HepG2 (cell line): ENCODE measurements around the gene ATP6V0D1. TPM values are rescaled to one million over a fixed set of nuclear protein-coding genes. Genes with fewer than 3 reads are reported as not detected.

Source experiments
- EEA1 ChIP-seq: sonication (generic); formaldehyde crosslinking; IDR thresholded peaks from 2 replicates; pipeline ENCODE4 v1.5.1; 2020; ENCODE audit warnings: mild to moderate bottlenecking, missing genetic modification reagents, borderline replicate concordance
- GTF2F1 ChIP-seq: fragments of 150-350 bp; IDR thresholded peaks from 2 replicates; pipeline ENCODE4 v1.6.1; 2014; ENCODE audit warnings: low read length
- HES4 ChIP-seq: sonication (generic); formaldehyde crosslinking; IDR thresholded peaks from 2 replicates; pipeline ENCODE4 v1.9.0; 2021; ENCODE audit warnings: mild to moderate bottlenecking, missing genetic modification reagents, borderline replicate concordance
- HOXD1 ChIP-seq: sonication (generic); formaldehyde crosslinking; IDR thresholded peaks from 2 replicates; pipeline ENCODE4 v1.5.0; 2020; ENCODE audit warnings: missing genetic modification reagents
- MIER3 ChIP-seq: IDR thresholded peaks from 2 replicates; pipeline ENCODE4 v1.6.1; 2016; ENCODE audit warnings: missing compliant biosample characterization, borderline replicate concordance
- PRDM10 ChIP-seq: sonication (generic); formaldehyde crosslinking; IDR thresholded peaks from 2 replicates; pipeline ENCODE4 v1.4.0; 2020; ENCODE audit warnings: low read depth, missing genetic modification reagents
- REST ChIP-seq, 2 experiments: IDR thresholded peaks; 2 replicates each; pipeline ENCODE4 v1.6.1; 2011 to 2012; ENCODE audit warnings: low read length in 2 of 2, borderline replicate concordance in 1 of 2, low read depth in 1 of 2, mild to moderate bottlenecking in 1 of 2, moderate library complexity in 1 of 2
- TAF1 ChIP-seq: sonication (generic); formaldehyde crosslinking; IDR thresholded peaks from 2 replicates; pipeline ENCODE4 v1.4.0; 2020; ENCODE audit warnings: missing genetic modification reagents
- TCF7L2 ChIP-seq: IDR thresholded peaks from 2 replicates; pipeline ENCODE4 v1.6.1; 2011; ENCODE audit warnings: mild to moderate bottlenecking, low read depth, low read length, moderate library complexity
- ZBTB49 ChIP-seq: sonication (generic); formaldehyde crosslinking; IDR thresholded peaks from 2 replicates; pipeline ENCODE4 v1.4.0; 2020; ENCODE audit warnings: missing genetic modification reagents, borderline replicate concordance
- ZFP91 ChIP-seq: sonication (generic); formaldehyde crosslinking; IDR thresholded peaks from 2 replicates; pipeline ENCODE4 v1.9.0; 2022; ENCODE audit warnings: missing genetic modification reagents, mild to moderate bottlenecking, borderline replicate concordance
- ZNF329 ChIP-seq: sonication (generic); formaldehyde crosslinking; IDR thresholded peaks from 2 replicates; pipeline ENCODE4 v1.9.0; 2021; ENCODE audit warnings: low read depth, mild to moderate bottlenecking, missing genetic modification reagents
- ZNF331 ChIP-seq: sonication (generic); formaldehyde crosslinking; IDR thresholded peaks from 2 replicates; pipeline ENCODE4 v1.4.0; 2020; ENCODE audit warnings: missing genetic modification reagents
- ZNF383 ChIP-seq: sonication (generic); formaldehyde crosslinking; IDR thresholded peaks from 2 replicates; pipeline ENCODE4 v1.4.0; 2020; ENCODE audit warnings: missing genetic modification reagents, mild to moderate bottlenecking, borderline replicate concordance
- ZNF430 ChIP-seq: sonication (generic); formaldehyde crosslinking; IDR thresholded peaks from 2 replicates; pipeline ENCODE4 v1.9.0; 2021; ENCODE audit warnings: mild to moderate bottlenecking, missing genetic modification reagents
- ZNF546 ChIP-seq: sonication (generic); formaldehyde crosslinking; conservative IDR thresholded peaks from 2 replicates; pipeline ENCODE4 v1.8.1; 2023; ENCODE audit warnings: mild to moderate bottlenecking, missing genetic modification reagents
- ZNF652 ChIP-seq: IDR thresholded peaks from 2 replicates; pipeline ENCODE4 v1.6.1; 2016; ENCODE audit warnings: low read depth, borderline replicate concordance
- ZSCAN31 ChIP-seq: sonication (generic); formaldehyde crosslinking; IDR thresholded peaks from 2 replicates; pipeline ENCODE4 v1.5.0; 2020; ENCODE audit warnings: low read depth, mild to moderate bottlenecking, missing genetic modification reagents
- polyA plus RNA-seq, 8 experiments: library from polyadenylated mRNA; depleted of rRNA in 3 of 8; stranded (reverse) in 7 of 8; unstranded in 1 of 8; fragments of >200 nt; fragmentation: Illumina TruSeq in 4 of 8; extraction: Trizol in 4 of 8; gene quantifications; 2 replicates each; pipeline versions ENCODE4 v1.2.1 to v1.2.3, GENCODE V29; 2011 to 2016; ENCODE audit warnings: low read depth in 4 of 8, missing spikeins in 1 of 8, mixed read lengths in 1 of 8; ENCODE audit not compliant: insufficient read depth in 1 of 8
- total RNA-seq, 5 experiments: library from RNA; depleted of rRNA; stranded (reverse); fragments of >200 nt; fragmentation: Illumina TruSeq; extraction: Trizol; gene quantifications; 2 replicates each; pipeline ENCODE4 v1.2.3, GENCODE V29; 2016; ENCODE audit warnings: low read depth in 1 of 5

ATP6V0D1 gene
- total and polyA plus RNA-seq, 2 of the 13 experiments (the other 11 are each of a cell fraction or from before 2014, with no cell fraction given) = 51.1 to 61.3 TPM

GRCh38 chr16:67521095-67521804 is 40.3 kb upstream of the ATP6V0D1 start (continued):
- TF ChIP-seq ZNF329 (CRISPR knock-in tag) = no peak
- no peak for TF ChIP-seq REST (IDR thresholded peaks at IDR 0.05; ENCODE audit: borderline replicate concordance in 1 of 2, low read depth in 1 of 2, low read length in 2 of 2)
- no peak for TF ChIP-seq TCF7L2
- no peak for TF ChIP-seq GTF2F1
- TF ChIP-seq ZBTB49 = no peak
- TF ChIP-seq PRDM10 (CRISPR knock-in tag) = no peak
- TF ChIP-seq ZSCAN31 (CRISPR knock-in tag) = peak; percentile 43; the same call in 1 of the 2 replicates
- TF ChIP-seq ZNF430 (CRISPR knock-in tag) = no peak
- no peak for TF ChIP-seq ZNF652 (CRISPR knock-in tag)
- no peak for TF ChIP-seq MIER3 (CRISPR knock-in tag)
- TF ChIP-seq ZFP91 (CRISPR knock-in tag) = peak; percentile 87
- peak; percentile 61; the same call in 1 of the 2 replicates for TF ChIP-seq EEA1 (CRISPR knock-in tag)
- TF ChIP-seq HOXD1 = no peak
- peak; percentile 47; the same call in 1 of the 2 replicates for TF ChIP-seq TAF1 (CRISPR knock-in tag)
- no peak for TF ChIP-seq ZNF546 (CRISPR knock-in tag)
- TF ChIP-seq ZNF383 (CRISPR knock-in tag) = no peak; the same call in 1 of the 2 replicates
- 0 out of 2 replicates have a peak, but pooled peaks have one; percentile 50 for TF ChIP-seq HES4
- TF ChIP-seq ZNF331 (CRISPR knock-in tag) = peak; percentile 79
